Measurements from ENCODE around the gene DDX19B.

Gene DDX19B

DNA sequence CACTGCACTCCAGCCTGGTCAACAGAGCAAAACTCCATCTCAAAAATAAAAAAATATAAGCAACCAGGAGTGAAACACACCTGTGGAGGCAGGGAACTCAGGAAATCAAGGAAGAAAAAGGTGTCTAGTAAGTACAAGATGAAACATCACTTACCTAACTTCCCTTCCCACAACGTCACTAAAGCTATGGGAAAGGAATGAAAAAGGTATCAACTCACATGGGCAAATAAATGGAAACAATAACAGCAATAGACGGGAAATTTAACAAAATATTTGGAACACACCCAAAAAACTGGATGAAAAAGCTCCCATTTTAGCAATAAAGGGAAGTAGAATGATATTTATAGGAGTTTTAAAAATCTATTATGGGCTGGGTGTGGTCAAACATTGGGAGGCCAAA, 78.8 kb downstream of the DDX19B start:
- TF ChIP-seq GATA2 (IDR thresholded peaks at IDR 0.05; ENCODE audit: low read depth, low read length) = no peak
- no peak for TF ChIP-seq GATA3 (IDR thresholded peaks at IDR 0.05; ENCODE audit: low read depth, low read length)

DNA sequence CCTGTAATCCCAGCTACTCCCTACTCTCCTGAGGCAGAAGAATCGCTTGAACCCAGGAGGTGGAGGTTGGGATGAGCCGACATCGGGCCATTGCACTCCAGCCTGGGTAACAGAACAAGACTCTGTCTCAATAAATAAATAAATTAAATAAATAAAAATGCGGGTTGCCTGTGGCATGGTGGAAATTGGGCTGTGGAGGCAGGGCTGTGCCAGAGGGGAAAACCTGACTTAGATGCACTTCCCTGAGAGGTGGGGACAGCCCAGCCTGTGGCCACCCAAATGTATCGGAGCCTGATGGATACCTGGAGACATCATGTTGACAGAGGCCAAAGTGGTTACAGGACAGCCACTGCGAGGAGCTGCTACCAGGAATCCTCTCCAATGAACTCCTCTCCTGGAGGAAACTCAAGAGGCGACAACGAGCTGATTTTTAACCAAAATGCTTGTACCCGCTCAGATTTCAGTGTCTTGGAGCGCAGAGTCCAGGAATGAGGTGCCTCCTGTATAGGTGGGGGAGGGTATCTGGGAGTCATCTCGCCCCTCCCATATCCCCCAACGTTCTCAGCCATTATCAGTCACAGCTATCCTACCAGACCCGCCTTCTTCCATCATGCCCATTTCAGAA, 80.0 kb downstream of the DDX19B start:
- TF ChIP-seq GATA2 (IDR thresholded peaks at IDR 0.05; ENCODE audit: low read depth, low read length) = no peak
- no peak for TF ChIP-seq GATA3 (IDR thresholded peaks at IDR 0.05; ENCODE audit: low read depth, low read length)

DNA sequence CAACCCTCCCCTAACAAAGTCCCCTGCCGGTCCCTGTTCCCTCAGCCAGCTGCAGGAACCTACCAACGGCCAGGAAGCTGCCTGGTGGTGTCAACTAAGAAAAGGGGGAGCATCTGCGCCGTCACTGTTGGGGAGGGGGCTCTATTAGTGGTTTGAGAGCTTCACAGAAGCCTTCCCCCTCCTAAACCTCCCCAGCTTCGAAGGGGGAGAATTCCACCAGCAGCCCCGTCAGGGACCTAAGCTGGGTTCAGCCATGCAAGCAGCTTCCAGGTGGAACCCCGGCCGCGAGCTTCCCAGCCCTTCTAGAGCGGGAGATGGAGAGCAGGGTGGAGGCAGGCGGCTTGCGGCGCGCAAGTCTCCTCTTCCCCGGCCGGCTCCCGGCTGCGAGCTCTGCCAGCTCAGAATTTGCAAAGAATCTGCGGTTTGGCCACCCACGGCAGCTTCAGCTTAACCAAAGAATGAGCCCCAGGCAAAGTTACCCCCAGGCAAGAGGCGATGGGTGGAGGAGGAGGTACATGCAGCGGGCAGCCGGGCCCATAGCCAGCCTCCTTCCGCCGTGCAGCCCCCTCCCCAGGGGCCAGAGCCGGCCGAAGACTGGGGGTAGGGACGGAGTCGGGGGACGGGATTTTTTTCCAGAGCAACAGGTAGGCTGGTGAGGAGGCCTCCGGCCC, 81.4 kb downstream of the DDX19B start:
- TF ChIP-seq GATA3 (IDR thresholded peaks at IDR 0.05; ENCODE audit: low read depth, low read length) (no peak), GATA2 (IDR thresholded peaks at IDR 0.05; ENCODE audit: low read depth, low read length) (no peak)

DNA sequence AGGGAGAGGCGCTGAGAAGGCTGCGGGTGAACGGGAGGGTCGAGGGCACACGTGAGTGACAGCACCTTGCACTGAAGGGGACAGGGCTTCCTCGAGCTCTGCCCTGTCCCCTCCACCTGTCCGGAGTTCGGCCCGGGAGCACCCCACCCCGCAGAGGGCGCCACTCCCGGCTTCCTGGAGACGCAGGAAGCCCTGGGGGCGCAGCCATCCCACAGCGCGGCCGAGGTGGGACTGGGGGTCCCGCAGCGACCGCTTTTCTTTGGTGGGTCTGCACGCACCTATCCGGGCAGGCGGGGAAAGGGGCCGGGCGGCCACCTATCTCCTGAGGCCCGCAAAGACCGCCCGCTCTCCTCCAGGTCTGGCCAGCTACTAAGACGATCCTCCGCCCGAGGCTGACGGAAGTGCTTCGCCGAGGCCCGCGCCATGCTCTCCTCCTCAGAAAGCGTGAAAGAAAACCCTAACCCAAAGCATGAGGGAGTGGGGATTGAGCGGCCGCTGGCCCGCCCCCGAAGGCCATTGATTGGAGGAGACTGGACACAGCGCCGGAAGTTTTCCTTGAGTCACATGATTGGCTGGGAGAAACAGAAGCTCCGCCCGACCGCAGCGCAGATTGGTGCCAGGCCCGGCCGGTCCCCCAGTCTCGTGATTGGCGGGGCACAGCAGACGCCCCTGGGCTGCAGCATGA, 82.1 kb downstream of the DDX19B start:
- TF ChIP-seq GATA3 (IDR thresholded peaks at IDR 0.05; ENCODE audit: low read depth, low read length) = no peak
- no peak for TF ChIP-seq GATA2 (IDR thresholded peaks at IDR 0.05; ENCODE audit: low read depth, low read length)

DNA sequence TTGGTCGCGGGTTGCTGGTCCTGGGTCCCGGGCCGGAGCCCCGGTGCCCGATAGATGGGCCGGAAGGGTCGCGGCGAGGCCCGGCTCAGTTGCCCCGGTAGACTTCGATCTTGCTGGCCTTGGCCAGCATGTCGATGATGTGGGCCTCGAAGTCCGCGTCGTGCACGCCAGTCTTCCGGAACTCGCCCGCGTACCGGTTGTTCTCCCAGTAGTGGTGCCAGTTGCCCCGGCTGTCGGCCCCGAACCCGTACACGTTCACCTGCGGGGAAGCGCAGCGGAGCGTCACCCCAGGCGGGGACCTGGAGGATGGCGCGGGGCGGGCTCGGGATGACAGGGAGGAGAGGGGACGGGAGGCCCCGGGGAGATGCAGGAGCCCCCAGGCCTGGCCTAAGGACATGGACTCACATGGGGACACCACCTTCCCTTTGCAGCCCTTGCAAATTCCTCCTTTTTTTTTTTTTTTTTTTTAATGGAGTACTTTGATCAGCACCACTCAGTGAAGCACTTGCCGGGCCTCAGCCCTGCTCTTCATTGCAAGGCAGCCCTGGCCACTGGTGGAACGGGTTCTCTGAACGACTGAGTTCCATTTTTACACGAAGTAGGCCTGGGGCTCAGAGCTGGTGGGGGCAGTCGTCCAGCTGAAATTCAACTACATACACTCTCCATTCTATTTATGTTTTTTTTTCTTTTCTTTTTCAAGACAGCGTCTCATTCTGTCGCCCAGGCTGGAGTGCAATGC, 82.8 kb downstream of the DDX19B start:
- TF ChIP-seq GATA3 (IDR thresholded peaks at IDR 0.05; ENCODE audit: low read depth, low read length) (no peak), GATA2 (IDR thresholded peaks at IDR 0.05; ENCODE audit: low read depth, low read length) (no peak)

DNA sequence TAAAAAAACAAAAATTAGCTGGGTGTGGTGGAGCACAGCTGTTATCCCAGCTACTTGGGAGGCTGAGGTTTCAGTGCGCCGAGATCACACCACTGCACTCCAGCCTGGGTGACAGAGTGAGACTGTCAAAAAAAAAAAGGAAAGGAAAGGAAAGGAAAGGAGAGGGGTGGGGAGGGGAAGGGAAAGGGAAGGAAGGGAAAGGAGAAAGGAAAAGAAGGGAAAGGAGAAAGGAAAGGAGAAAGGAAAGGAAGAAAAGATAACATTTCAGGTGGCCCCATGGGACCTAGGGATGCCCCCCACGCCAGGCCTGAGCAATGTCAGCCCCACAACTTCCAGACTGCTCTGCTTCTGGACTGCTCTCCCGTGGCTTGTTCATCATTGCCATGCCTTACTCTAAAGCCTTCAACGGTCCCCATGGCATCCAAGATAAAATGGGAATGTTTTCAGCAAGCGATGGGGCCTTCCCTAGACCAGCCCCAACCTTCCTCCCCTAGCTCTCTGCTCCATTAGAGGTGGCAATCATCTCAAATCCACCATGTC, 84.5 kb downstream of the DDX19B start:
- no peak for TF ChIP-seq GATA3 (IDR thresholded peaks at IDR 0.05; ENCODE audit: low read depth, low read length)
- TF ChIP-seq GATA2 (IDR thresholded peaks at IDR 0.05; ENCODE audit: low read depth, low read length) = no peak
